GM21737 (cell line): ENCODE results near the gene CFHR1.

Source experiments
- ATAC-seq: cut with Tn5 transposase; IDR thresholded peaks from one replicate; pipeline ENCODE4 v1.9.1; 2021; ENCODE audit warnings: mild to moderate bottlenecking, moderate library complexity; ENCODE audit not compliant: unreplicated experiment

Gene CFHR1

DNA sequence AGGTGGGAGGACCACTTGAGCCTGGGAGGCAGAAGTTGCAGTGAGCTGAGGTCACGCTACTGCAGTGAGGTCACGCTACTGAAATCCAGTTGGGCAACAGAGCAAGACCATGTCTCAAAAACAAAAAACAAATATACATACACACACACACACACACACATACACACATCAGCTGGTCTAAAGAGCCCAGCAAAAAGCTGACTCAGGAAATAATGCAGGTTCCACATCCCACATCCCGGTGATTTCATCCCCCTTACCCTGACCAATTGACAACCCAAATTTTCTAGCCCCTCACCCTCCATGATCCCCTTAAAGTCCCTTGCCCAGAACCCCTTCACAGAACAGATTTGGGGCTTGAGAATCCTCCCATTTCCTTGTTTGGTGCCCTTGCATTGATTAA lies 56.4 kb downstream of the CFHR1 start:
- ATAC-seq: no peak

DNA sequence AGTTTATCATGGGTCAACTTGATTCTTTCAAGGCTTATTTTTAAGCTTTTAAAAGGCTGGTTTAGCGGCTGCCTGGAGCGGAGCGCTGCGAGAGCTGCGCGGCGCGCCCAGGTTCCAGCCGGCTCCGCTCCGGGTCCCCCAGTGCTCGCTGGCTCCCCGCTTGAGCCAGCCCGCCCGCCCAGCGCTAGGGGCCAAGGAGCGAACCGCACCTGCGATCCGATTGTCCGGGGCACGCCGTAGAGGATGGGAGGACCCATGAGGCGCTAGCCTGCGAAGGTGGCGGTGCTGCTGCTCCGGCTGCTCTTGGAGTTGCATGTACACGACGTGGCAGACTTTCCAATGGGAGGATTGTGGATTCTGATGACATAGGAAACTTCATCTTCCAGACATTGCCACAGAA lies 58.4 kb downstream of the CFHR1 start:
- no peak for ATAC-seq
